Omental fat pad (tissue), 4 donors: ENCODE measurements around the gene DGKD. TPM values are rescaled to one million over a fixed set of nuclear protein-coding genes. Genes with fewer than 3 reads are reported as not detected.

Experiments
- ATAC-seq: fragments of 150-250 bp; one replicate; pipeline ENCODE4 v1.9.1; 2016; ENCODE audit warnings: mild to moderate bottlenecking, moderate library complexity; ENCODE audit not compliant: low FRiP score
- DNase-seq: peaks from one replicate; pipeline ENCODE4 v3.0.0-alpha.2; 2019; ENCODE audit warnings: low spot score
- CTCF ChIP-seq, 3 donors: fragments of 450-650 bp; IDR thresholded peaks; one replicate each; pipeline ENCODE4 v1.5.1; 2016 to 2017; ENCODE audit warnings: antibody characterized with exemption in 3 of 3, mild to moderate bottlenecking in 3 of 3, moderate library complexity in 2 of 3
- total RNA-seq, 4 donors: library from RNA; depleted of rRNA; stranded (reverse); fragments of >200 nt; gene quantifications; one replicate each; pipeline ENCODE4 v1.1.0, GENCODE V29; 2016

The DGKD gene
- total RNA-seq, 4 donors from 2014 or later = 15.3 to 37.5 (median 22.9) TPM

- peak; percentile 54 for ATAC-seq
- TF ChIP-seq CTCF (IDR thresholded peaks at IDR 0.05) = no peak
Observed at GRCh38 chr2:233486778-233487552, 132.7 kb downstream of the DGKD start.

GRCh38 chr2:233487748-233488345, 133.6 kb downstream of the DGKD start:
- no peak for ATAC-seq
- DNase-seq = no peak

More at GRCh38 chr2:233486778-233487552, 132.7 kb downstream of the DGKD start:
- no peak for DNase-seq

GRCh38 chr2:233489143-233489542, 134.8 kb downstream of the DGKD start:
- ATAC-seq (no peak), DNase-seq (no peak)
- TF ChIP-seq CTCF (IDR thresholded peaks at IDR 0.05) = no peak

More at GRCh38 chr2:233487748-233488345, 133.6 kb downstream of the DGKD start:
- TF ChIP-seq CTCF (IDR thresholded peaks at IDR 0.05) = no peak

- DNase-seq = no peak
- ATAC-seq = peak; percentile 58
Observed at GRCh38 chr2:233489666-233490065, 135.4 kb downstream of the DGKD start.

GRCh38 chr2:233490831-233491230, 136.5 kb downstream of the DGKD start:
- no peak for DNase-seq
- no peak for TF ChIP-seq CTCF (IDR thresholded peaks at IDR 0.05)
- no peak for ATAC-seq

More at GRCh38 chr2:233489666-233490065, 135.4 kb downstream of the DGKD start:
- TF ChIP-seq CTCF (IDR thresholded peaks at IDR 0.05) = no peak

- no peak for TF ChIP-seq CTCF (IDR thresholded peaks at IDR 0.05)
Observed at GRCh38 chr2:233491326-233491725, 137.0 kb downstream of the DGKD start.

More at GRCh38 chr2:233491326-233491725, 137.0 kb downstream of the DGKD start:
- DNase-seq = no peak
- no peak for ATAC-seq
